H1 (cell line): Measurements from ENCODE around the gene IGSF23. TPM values are rescaled to one million over a fixed set of nuclear protein-coding genes. Genes with fewer than 3 reads are reported as not detected.
A peak's percentile ranks its signal among the peaks of the same experiment; 100 is the strongest.

Source experiments
- CTCF ChIA-PET: fragments of 300-600 bp; sonication (Branson Sonifier 250); formaldehyde crosslinking; loops from one replicate; lab custom pipeline; 2021; ENCODE audit not compliant: partially characterized antibody; lab: Charles Lee
- POLR2A ChIA-PET: fragments of 300-600 bp; sonication (Branson Sonifier 250); formaldehyde crosslinking; loops from one replicate; lab custom pipeline; 2021; ENCODE audit warnings: inconsistent platforms; ENCODE audit not compliant: partially characterized antibody; lab: Charles Lee
- DNase-seq, 2 experiments: peaks; one replicate each; pipeline versions ENCODE4 v3.0.0 to v3.0.0-alpha.2; 2010 to 2022; ENCODE audit warnings: low spot score in 2 of 2, low read depth in 1 of 2, mixed read lengths in 1 of 2
- FAIRE-seq: peaks from 2 replicates; lab custom pipeline; 2011; peaks lifted over from hg19 to GRCh38; lab: Jason Lieb, UNC
- H2AFZ ChIP-seq: 2 replicates; pipeline ENCODE4 v1.8.1; 2012; ENCODE audit warnings: low read length, inconsistent platforms
- H2AK5ac ChIP-seq: 2 replicates; pipeline ENCODE4 v1.6.1; 2013; ENCODE audit warnings: low read depth, low read length
- H2BK120ac ChIP-seq: replicated peaks from 2 replicates; pipeline ENCODE3; 2013; ENCODE audit warnings: low read depth, low read length, inconsistent platforms
- H2BK12ac ChIP-seq: 2 replicates; pipeline ENCODE4 v1.6.1; 2013; ENCODE audit warnings: low read depth, low read length
- H2BK15ac ChIP-seq: 2 replicates; pipeline ENCODE4 v1.6.1; 2013; ENCODE audit warnings: low read length
- H2BK20ac ChIP-seq: 2 replicates; pipeline ENCODE4 v1.6.1; 2013; ENCODE audit warnings: low read length
- H2BK5ac ChIP-seq: 2 replicates; pipeline ENCODE4 v1.6.1; 2013; ENCODE audit warnings: low read depth, low read length
- H3K14ac ChIP-seq: 2 replicates; pipeline ENCODE4 v1.6.1; 2013; ENCODE audit warnings: inconsistent platforms; ENCODE audit not compliant: insufficient read length
- H3K18ac ChIP-seq: 2 replicates; pipeline ENCODE4 v1.6.1; 2013; ENCODE audit warnings: low read length; ENCODE audit errors: extremely low read depth
- H3K23ac ChIP-seq: 2 replicates; pipeline ENCODE4 v1.6.1; 2013; ENCODE audit warnings: inconsistent platforms; ENCODE audit not compliant: insufficient read length
- H3K23me2 ChIP-seq: 2 replicates; pipeline ENCODE4 v1.6.1; 2013; ENCODE audit warnings: low read depth, low read length
- H3K27ac ChIP-seq: 2 replicates; pipeline ENCODE4 v1.6.1; 2011; ENCODE audit warnings: low read depth, low read length, inconsistent platforms
- H3K27me3 ChIP-seq, 4 experiments: replicated peaks in 1 of 4; 1 replicate in 1 of 4; 2 replicates in 3 of 4; pipeline versions ENCODE4 v1.6.1 to v1.8.1; 2011 to 2013; ENCODE audit warnings: low read length in 3 of 4, mild to moderate bottlenecking in 3 of 4, inconsistent platforms in 2 of 4, mixed read lengths in 2 of 4, moderate library complexity in 1 of 4; ENCODE audit not compliant: control insufficient read depth in 3 of 4, insufficient read depth in 3 of 4; ENCODE audit errors: extremely low read depth in 1 of 4
- H3K36me3 ChIP-seq, 4 experiments: 2 replicates each; pipeline versions ENCODE4 v1.6.1 to v1.8.1; 2011 to 2013; ENCODE audit warnings: mild to moderate bottlenecking in 4 of 4, low read length in 3 of 4, moderate library complexity in 2 of 4, control low read depth in 1 of 4, inconsistent platforms in 1 of 4; ENCODE audit not compliant: insufficient read depth in 4 of 4, control insufficient read depth in 2 of 4
- H3K4ac ChIP-seq: replicated peaks from 2 replicates; pipeline ENCODE3; 2013; ENCODE audit warnings: low read length, low read depth, mixed read lengths, inconsistent platforms; ENCODE audit not compliant: insufficient read length
- H3K4me1 ChIP-seq, 4 experiments: replicated peaks in 1 of 4; 1 replicate in 1 of 4; 2 replicates in 3 of 4; pipeline versions ENCODE4 v1.6.1 to v1.8.1; 2011 to 2013; ENCODE audit warnings: low read length in 3 of 4, inconsistent platforms in 2 of 4, mixed read lengths in 1 of 4; ENCODE audit not compliant: insufficient read depth in 4 of 4, control insufficient read depth in 3 of 4
- H3K4me2 ChIP-seq, 2 experiments: 2 replicates each; pipeline versions ENCODE4 v1.6.1 to v1.8.1; 2011 to 2013; ENCODE audit warnings: low read depth in 2 of 2, low read length in 2 of 2, control low read depth in 1 of 2, inconsistent platforms in 1 of 2, mild to moderate bottlenecking in 1 of 2; ENCODE audit not compliant: insufficient read depth in 1 of 2
- H3K4me3 ChIP-seq, 4 experiments: fragments of 200-600, 300-600 bp in 1 of 4; sonication (generic), shearing (Covaris generic), sonication (Bioruptor Twin) in 1 of 4; 2 replicates each; pipeline versions ENCODE4 v1.5.1 to v1.8.1; 2011 to 2016; ENCODE audit warnings: low read length in 4 of 4, low read depth in 3 of 4, control low read depth in 2 of 4, inconsistent platforms in 2 of 4, mild to moderate bottlenecking in 2 of 4, mixed read lengths in 1 of 4, moderate library complexity in 1 of 4; ENCODE audit not compliant: insufficient read depth in 2 of 4; ENCODE audit errors: extremely low read depth in 1 of 4
- H3K56ac ChIP-seq: replicated peaks from 2 replicates; pipeline ENCODE3; 2013; ENCODE audit warnings: low read depth, mild to moderate bottlenecking, mixed read lengths, low read length, inconsistent platforms; ENCODE audit not compliant: insufficient read length
- H3K79me1 ChIP-seq: 2 replicates; pipeline ENCODE4 v1.6.1; 2013; ENCODE audit warnings: low read depth, low read length, control low read depth
- H3K79me2 ChIP-seq, 2 experiments: 2 replicates each; pipeline versions ENCODE4 v1.6.1 to v1.8.1; 2012 to 2013; ENCODE audit warnings: low read length in 2 of 2, mild to moderate bottlenecking in 2 of 2, inconsistent platforms in 1 of 2; ENCODE audit not compliant: insufficient read depth in 2 of 2, control insufficient read depth in 1 of 2
- H3K9ac ChIP-seq, 4 experiments: replicated peaks in 1 of 4; 1 replicate in 1 of 4; 2 replicates in 3 of 4; pipeline versions ENCODE4 v1.6.1 to v1.8.1; 2011 to 2013; ENCODE audit warnings: low read depth in 3 of 4, low read length in 3 of 4, control low read depth in 2 of 4, mild to moderate bottlenecking in 2 of 4, moderate library complexity in 2 of 4, inconsistent platforms in 1 of 4; ENCODE audit errors: extremely low read depth in 1 of 4
- H3K9me3 ChIP-seq, 2 experiments: 2 replicates each; pipeline versions ENCODE4 v1.6.1 to v1.8.1; 2012 to 2013; ENCODE audit warnings: mild to moderate bottlenecking in 2 of 2, moderate library complexity in 2 of 2, control low read depth in 1 of 2, inconsistent platforms in 1 of 2, low read depth in 1 of 2, low read length in 1 of 2, mixed read lengths in 1 of 2; ENCODE audit not compliant: insufficient read depth in 2 of 2
- H4K20me1 ChIP-seq, 2 experiments: replicated peaks in 1 of 2; 2 replicates each; pipeline versions ENCODE3 to v1.8.1; 2011 to 2013; ENCODE audit warnings: inconsistent platforms in 2 of 2, low read length in 2 of 2, mild to moderate bottlenecking in 1 of 2; ENCODE audit not compliant: insufficient read depth in 2 of 2, control insufficient read depth in 1 of 2
- H4K5ac ChIP-seq: 2 replicates; pipeline ENCODE4 v1.6.1; 2013; ENCODE audit warnings: low read length, low read depth, mixed read lengths, inconsistent platforms; ENCODE audit not compliant: insufficient read length
- H4K8ac ChIP-seq: 2 replicates; pipeline ENCODE4 v1.8.0; 2013; ENCODE audit warnings: mild to moderate bottlenecking, moderate library complexity, low read length, inconsistent platforms; ENCODE audit not compliant: insufficient read depth; ENCODE audit errors: extremely low read depth
- H4K91ac ChIP-seq: replicated peaks from 2 replicates; pipeline ENCODE3; 2013; ENCODE audit warnings: low read length, mixed read lengths, inconsistent platforms; ENCODE audit not compliant: insufficient read length
- ATF2 ChIP-seq: IDR thresholded peaks from 2 replicates; pipeline ENCODE4 v1.6.1; 2012; ENCODE audit warnings: low read length, inconsistent platforms
- CREB1 ChIP-seq: IDR thresholded peaks from 2 replicates; pipeline ENCODE4 v1.6.1; 2012; ENCODE audit warnings: inconsistent platforms
- CTCF ChIP-seq, 3 experiments: IDR thresholded peaks; 1 replicate in 2 of 3; 2 replicates in 1 of 3; pipeline versions ENCODE4 v1.5.1 to v1.6.1; 2011; ENCODE audit warnings: low read length in 3 of 3, mild to moderate bottlenecking in 3 of 3, inconsistent platforms in 2 of 3, low read depth in 1 of 3, moderate library complexity in 1 of 3; ENCODE audit not compliant: insufficient read depth in 1 of 3; ENCODE audit errors: control extremely low read depth in 1 of 3
- MAX ChIP-seq: IDR thresholded peaks from 2 replicates; pipeline ENCODE4 v1.6.1; 2012; ENCODE audit warnings: inconsistent platforms
- RAD21 ChIP-seq, 2 experiments: IDR thresholded peaks in 1 of 2; conservative IDR thresholded peaks in 1 of 2; 2 replicates each; pipeline ENCODE4 v1.6.1; 2011; ENCODE audit warnings: low read depth in 2 of 2, low read length in 2 of 2, improper control_type of control experiment in 1 of 2, inconsistent platforms in 1 of 2, mild to moderate bottlenecking in 1 of 2, moderate library complexity in 1 of 2
- SUZ12 ChIP-seq: fragments of 200-600 bp; sonication (generic); IDR thresholded peaks from 2 replicates; pipeline ENCODE4 v1.6.1; 2012; ENCODE audit warnings: mild to moderate bottlenecking, inconsistent platforms, low read length, moderate library complexity, mixed read lengths
- WGBS, 2 experiments: shearing (Covaris generic) in 1 of 2; methylation state at CpG; one replicate each; pipeline versions ENCODE4 v1.1.6 to v1.1.7; 2013 to 2015; ENCODE audit warnings: low lambda C conversion rate in 2 of 2, mixed read lengths in 2 of 2, inconsistent platforms in 1 of 2, low coverage in 1 of 2, missing lambda C conversion rate in 1 of 2; ENCODE audit not compliant: insufficient replicate concordance in 2 of 2, insufficient coverage in 1 of 2, insufficient read length in 1 of 2; ENCODE audit errors: extremely low coverage in 1 of 2, missing lambda C conversion rate in 1 of 2; 5-methylcytosine and 5-hydroxymethylcytosine counted together
- polyA plus RNA-seq, 7 experiments: library from polyadenylated mRNA; depleted of rRNA in 3 of 7; stranded (reverse) in 5 of 7; unstranded in 2 of 7; fragments of >200 nt in 5 of 7; fragments of 200-250 nt in 2 of 7; gene quantifications; 1 replicate in 5 of 7; 2 replicates in 1 of 7; 4 replicates in 1 of 7; pipeline versions ENCODE4 v1.2.1 to v1.2.3, GENCODE V29; 2011 to 2013; ENCODE audit warnings: missing spikeins in 2 of 7, mixed read lengths in 2 of 7
- total RNA-seq: library from RNA; stranded (reverse); fragmentation: NEBNext Ultra II Directional; extraction: Animal tissue kit (Norgen Biotek cat#: 25700); gene quantifications from 2 replicates; pipeline ENCODE4 v1.2.1, GENCODE V29; 2021

IGSF23 gene
- total and polyA plus RNA-seq, 2 of the 8 experiments (the other 6 are each of a cell fraction or from before 2014, with no cell fraction given): not detected

GRCh38 chr19:44582581-44583265 is 30.6 kb upstream of the IGSF23 start:
- DNase-seq: peak; percentile 50 to 91
- no peak overlapping the region for H3K27ac ChIP-seq
- H3K4me1 ChIP-seq: no peaks in the 10 kb centered on the region
- FAIRE-seq: no peak
- no peak overlapping the region for H3K4ac ChIP-seq
- no peak overlapping the region for H3K4me2 ChIP-seq
- no peaks in the 10 kb centered on the region for H3K27me3 ChIP-seq
- no peak overlapping the region for H2BK20ac ChIP-seq
- H3K79me1 ChIP-seq: no peaks in the 10 kb centered on the region
- H3K14ac ChIP-seq: no peak overlapping the region
- H2AK5ac ChIP-seq: no peak overlapping the region
- no peak overlapping the region; the same call in 1 of the 2 replicates for H2BK15ac ChIP-seq
- H3K18ac ChIP-seq: no peak overlapping the region
- no peaks in the 10 kb centered on the region for H4K20me1 ChIP-seq
- H3K36me3 ChIP-seq: no peaks in the 10 kb centered on the region
- no peak overlapping the region for H4K91ac ChIP-seq
- H3K23me2 ChIP-seq: no peaks in the 10 kb centered on the region
- H3K9me3 ChIP-seq: peaks cover 4 to 7% of the 10 kb centered on the region in 2 experiments; a peak in 3 of 4 replicates
- no peak overlapping the region for H3K9ac ChIP-seq
- peak overlapping the region; percentile 54; the same call in 1 of the 2 replicates for H2AFZ ChIP-seq
- no peak overlapping the region for H2BK120ac ChIP-seq
- H3K56ac ChIP-seq: no peak overlapping the region
- 32% methylated on average over 10 of the region's 10 CpGs; no CpG with 5 or more reads in 1 of the 2 experiments for WGBS, 2 experiments
- no peak overlapping the region for H3K4me3 ChIP-seq
- ChIA-PET POLR2A (interaction anchor here (1.0 to 1.9 kb wide), 3 partner anchors 10 to 72 kb away, joined by 4 to 9 read pairs (median 5); no protein-coding TSS in a partner anchor), CTCF (interaction anchor here (0.7 to 5.4 kb wide), 32 partner anchors 9 to 146 kb away, joined by 3 to 42 read pairs (median 5); partner anchors contain the start of genes IGSF23 and PVR)
- no peak overlapping the region for H4K8ac ChIP-seq
- no peak overlapping the region for H3K23ac ChIP-seq
- peak overlapping the region; percentile 80; the same call in 1 of the 2 replicates for H2BK12ac ChIP-seq
- no peaks in the 10 kb centered on the region for H3K79me2 ChIP-seq
- H2BK5ac ChIP-seq: no peak overlapping the region
- no peak overlapping the region for H4K5ac ChIP-seq
- TF ChIP-seq RAD21 (IDR thresholded peaks at IDR 0.05 in 1 of 2, conservative IDR thresholded peaks at IDR 0.05 in 1 of 2; ENCODE audit: low read depth in 2 of 2, low read length in 2 of 2) (peak; percentile 64 to 70), ATF2 (no peak), CREB1 (peak; percentile 40; the same call in 1 of the 2 replicates), MAX (0 out of 2 replicates have a peak, but pooled peaks have one; percentile 19), CTCF (IDR thresholded peaks at IDR 0.05; ENCODE audit: control extremely low read depth in 1 of 3, insufficient read depth in 1 of 3, low read depth in 1 of 3, low read length in 3 of 3) (peak; percentile 89 to 98 (median 97)), SUZ12 (no peak)
